HG03103 (cell line): Measurements from ENCODE around the gene R3HDM4.
"Not testable (repeated sequence)": the region's sequence is repeated elsewhere in the genome, so short reads cannot be mapped to it uniquely, and the experiment has no call there.

Source experiments
- ATAC-seq: cut with Tn5 transposase; IDR thresholded peaks from one replicate; pipeline ENCODE4 v1.9.1; 2021; ENCODE audit warnings: low read depth; ENCODE audit not compliant: unreplicated experiment

The R3HDM4 gene

DNA sequence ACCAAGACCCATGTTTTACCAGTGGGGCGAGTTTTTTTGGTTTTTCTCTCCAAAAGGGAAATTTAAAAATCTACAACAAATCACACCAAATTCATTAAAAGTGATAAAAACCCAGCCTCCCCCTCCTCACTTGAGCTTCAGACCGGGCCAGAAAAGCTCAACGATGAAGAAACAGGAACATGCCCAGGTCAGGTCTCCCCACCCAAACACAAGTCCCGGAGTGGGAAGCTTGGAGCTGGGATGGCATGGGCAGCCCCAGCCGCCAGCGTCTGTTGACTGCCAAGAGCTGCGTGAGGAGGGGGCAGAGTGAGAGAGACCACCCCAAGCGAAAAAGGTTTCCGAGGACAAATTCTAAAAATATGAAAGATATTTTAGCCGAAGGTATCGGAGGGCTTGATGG, 16.0 kb downstream of the R3HDM4 start:
- no peak for ATAC-seq

DNA sequence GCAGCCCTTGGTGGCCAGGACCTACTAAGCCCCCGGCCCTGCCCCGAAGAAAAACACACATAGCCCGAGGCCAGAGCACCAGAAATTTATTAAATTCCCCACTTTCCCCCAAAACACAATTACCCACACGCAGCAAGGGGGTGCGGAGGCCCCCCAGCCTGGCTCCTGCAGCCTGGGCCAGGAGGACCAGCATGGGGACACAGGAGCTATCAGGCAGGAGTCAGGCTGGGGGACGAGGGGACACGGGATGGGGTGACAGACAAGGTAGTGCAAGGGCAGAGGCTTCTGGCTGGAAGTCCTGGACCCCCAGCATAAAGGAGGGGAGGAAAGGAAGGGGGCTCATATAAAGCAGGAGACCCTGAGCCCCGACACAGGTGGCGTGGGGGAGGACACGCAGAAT, 16.6 kb downstream of the R3HDM4 start:
- no peak for ATAC-seq

DNA sequence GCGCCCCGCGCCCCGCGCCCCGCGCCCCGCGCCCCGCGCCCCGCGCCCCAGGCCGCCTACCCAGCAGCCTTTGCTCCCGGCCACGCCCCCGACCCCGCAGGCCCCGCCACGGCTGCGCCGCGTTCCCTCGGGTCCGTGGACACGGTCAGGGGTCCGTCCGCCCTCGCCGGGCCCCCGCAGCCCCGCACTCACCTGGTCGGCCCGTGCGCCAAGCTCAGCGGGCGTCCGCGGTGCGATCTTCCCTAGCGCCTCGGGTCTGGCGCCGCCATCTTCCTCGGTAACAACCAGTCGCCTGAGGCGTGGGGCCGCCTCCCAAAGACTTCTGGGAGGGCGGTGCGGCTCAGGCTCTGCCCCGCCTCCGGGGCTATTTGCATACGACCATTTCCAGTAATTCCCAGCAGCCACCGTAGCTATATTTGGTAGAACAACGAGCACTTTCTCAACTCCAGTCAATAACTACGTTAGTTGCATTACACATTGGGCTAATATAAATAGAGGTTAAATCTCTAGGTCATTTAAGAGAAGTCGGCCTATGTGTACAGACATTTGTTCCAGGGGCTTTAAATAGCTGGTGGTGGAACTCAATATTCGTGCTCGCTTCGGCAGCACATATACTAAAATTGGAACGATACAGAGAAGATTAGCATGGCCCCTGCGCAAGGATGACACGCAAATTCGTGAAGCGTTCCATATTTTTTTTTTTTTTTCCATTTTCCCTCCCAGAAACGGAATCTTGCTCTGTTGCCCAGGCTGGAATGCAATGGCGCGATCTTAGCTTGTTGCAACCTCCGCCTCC, 19.9 kb downstream of the R3HDM4 start, which contains the start of the genes MED16 and RNU6-9:
Gene MED16, minus strand, starts transcription at position 294 of the 796 bp plus-strand sequence. CDS start 2,056 bp downstream, outside the sequence.
Gene RNU6-9, plus strand, starts transcription at position 591 of the 796 bp plus-strand sequence.
- ATAC-seq: peak; percentile 62

DNA sequence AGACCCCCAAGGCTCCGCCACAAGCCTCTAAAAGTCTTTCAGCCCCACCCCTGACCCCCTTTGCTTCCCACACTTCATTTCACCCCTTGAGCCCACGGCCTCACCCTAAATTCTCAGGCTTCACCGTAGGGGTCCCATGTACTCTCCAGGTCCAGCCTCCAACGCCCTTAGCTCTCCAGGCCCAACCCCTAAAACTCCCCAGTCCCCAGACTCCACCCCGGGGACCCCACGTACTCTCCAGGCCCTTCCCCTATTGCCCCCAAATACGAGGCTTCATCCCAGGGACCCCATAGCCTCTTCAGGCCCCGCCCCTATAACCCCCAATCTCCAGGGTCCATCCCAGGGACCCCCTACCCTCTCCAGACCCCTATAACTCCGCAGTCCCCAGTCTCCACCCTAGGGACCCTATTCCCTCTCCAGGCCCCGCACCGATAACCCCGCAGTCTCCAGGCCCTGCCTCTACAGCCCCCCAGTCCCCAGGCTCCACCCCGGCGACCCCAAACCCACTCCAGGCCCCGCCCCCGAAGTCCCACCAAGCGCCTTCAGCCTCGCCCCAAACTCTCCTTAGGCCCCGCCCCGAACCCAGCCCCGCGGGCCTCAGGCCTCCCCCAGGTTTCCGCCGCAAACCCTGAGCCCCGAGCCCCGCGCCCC, 20.7 kb downstream of the R3HDM4 start:
- no peak for ATAC-seq

- ATAC-seq: not testable (repeated sequence)
Observed at GRCh38 chr19:891421-892200, 21.4 kb downstream of the R3HDM4 start.

- ATAC-seq: no peak
Observed at GRCh38 chr19:890831-891230, 22.2 kb downstream of the R3HDM4 start.

DNA sequence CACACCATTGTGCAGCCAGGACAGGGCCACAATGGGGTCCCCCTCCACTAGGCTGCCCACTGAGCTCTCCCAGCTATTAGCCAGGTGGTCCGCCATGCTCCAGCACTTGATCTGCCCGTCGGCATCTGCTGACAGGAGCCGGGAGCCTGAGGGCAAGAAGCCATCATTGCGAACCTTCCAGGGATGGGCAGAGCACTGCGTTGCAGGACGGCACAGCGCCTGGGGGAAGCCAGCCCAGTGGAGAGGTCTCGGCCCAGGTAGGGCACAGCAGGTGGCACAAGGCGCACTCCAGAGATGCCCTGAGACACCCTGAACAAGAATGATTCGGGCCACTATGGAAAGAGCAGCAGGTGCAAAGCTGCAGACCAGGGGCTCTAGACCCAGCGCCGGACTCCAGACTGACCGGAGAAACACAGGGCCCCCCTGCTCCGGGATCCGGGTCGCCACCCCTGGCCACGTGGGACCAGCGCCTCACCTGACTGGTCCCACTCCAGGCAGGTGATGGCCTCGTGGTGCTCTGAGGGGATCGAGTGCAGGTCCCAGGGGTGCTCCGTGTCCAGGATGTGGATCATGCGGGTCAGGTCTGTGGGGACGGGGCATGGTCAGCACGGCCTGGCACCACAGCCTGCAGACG, 23.2 kb downstream of the R3HDM4 start:
- ATAC-seq: no peak

DNA sequence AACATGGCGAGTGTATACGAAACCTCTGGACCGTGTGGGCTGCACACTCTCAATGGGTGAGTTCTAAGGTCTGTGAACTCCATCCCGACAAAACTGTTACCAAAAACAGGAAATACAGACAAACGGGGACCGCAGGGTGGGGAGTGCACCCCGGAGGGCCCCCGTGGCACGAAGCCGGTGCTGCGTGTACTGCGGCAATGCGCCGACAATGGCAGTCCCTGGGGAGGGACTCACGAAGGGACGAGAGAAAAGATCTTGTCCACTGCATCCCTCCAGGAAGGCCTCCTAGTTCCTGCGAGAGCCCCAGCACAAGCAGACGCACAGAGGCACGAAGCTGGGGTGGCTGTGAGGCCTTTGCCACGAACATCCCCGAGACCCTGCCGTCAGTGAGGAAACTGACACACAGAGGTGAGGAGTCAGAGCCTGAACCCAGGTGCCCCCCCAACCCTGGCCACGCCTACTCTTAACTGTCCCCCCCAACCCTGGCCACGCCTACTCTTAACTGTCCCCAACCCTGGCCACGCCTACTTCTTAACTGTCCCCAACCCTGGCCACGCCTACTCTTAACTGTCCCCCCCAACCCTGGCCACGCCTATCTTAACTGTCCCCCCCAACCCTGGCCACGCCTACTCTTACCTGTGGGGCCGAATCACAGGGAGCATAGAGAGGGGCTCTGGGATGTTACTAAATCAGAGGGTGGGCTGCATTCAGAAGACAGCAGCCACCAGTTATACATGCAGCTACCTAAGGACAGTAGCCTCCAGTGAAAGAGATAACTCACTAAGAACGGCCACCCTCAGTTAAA, 24.2 kb downstream of the R3HDM4 start:
- ATAC-seq: no peak

DNA sequence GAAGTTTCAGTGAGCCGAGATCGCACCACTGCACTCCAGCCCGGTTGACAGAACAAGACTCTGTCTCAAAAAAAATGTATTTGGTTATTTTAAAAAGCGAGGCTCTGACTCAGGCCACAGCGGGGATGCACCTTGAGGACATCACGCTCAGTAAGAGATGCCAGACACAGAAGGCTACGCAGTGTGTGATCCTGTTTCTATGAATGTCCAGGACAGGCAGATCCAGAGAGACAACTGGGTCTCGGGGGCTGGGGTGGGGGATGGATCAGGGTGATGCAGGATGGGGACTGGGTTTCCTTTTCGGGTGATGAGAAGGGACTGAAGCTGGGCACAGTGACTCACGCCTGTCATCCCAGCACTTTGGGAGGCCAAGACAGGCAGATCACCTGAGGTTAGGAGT, 25.4 kb downstream of the R3HDM4 start:
- ATAC-seq: no peak

GRCh38 chr19:887072-887471, 25.9 kb downstream of the R3HDM4 start:
- ATAC-seq: no peak

DNA sequence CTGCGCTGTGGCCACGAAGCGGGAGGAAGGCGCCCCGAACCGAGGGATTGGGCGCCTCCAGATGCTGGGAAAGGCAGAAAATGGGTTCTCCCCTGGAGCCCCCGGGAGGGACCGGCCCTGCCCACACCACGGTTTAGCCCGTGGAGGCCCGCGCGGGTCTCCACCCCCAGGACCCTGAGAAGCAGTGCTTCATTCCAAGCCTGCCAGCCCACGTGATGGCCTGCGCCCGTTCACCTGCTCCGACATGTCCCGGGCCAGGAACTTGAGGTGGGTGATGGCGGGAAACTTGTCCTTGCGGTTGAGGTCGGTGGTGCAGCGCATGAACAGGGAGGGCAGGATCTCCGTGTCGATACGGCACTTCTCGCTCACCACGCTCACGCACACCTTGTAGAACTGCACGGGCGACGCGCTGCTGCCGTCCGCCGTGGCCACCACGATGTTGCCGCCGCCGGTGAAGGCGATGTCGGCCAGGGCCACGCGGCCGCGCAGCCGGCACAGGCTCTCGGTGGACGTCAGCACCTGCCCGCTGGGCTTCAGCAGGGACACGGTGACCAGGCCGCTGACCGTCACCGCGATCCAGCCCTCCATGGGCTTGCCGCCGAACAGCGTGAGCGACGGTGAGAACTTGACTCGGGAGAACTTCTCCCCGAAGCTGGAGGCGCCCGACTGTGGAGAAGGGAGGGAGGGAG, 27.3 kb downstream of the R3HDM4 start:
- ATAC-seq: no peak

DNA sequence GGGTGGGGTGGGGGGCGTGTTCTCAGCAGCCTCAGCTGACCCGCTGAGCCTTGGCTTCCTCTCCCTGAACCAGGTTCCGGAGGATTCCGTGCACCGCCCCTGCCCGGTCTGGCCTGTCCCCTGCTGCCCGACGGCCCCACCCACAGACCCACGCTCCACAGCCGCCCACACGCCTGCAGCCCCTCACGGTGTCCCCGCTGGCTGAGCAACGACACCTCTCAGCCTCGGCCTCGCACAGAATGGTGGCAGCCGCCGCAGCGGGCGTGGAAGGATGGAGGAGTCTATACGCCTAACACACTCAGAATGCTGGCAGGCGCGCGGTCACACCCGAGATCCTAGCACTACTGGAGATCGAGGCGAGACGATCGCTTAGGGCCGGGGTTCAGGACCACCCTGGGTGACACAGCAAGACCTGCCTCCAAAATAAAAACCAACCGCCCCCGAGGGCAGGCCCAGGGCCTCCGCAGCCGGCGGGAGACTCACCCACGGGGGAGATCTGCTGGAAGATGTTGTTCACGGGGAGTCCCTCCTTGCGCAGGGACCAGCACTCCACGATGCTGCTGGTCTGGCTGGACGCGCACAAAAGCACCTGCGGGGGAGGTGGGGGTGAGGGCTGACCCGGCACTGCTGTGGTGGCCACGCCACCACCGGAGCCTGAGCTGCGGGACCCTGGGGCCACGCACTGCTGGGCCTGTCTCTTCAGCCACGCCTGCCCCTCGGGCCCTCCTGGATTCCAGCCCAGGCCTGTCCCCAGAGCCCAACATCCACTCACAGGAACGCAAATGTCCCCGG, 28.4 kb downstream of the R3HDM4 start:
- no peak for ATAC-seq

DNA sequence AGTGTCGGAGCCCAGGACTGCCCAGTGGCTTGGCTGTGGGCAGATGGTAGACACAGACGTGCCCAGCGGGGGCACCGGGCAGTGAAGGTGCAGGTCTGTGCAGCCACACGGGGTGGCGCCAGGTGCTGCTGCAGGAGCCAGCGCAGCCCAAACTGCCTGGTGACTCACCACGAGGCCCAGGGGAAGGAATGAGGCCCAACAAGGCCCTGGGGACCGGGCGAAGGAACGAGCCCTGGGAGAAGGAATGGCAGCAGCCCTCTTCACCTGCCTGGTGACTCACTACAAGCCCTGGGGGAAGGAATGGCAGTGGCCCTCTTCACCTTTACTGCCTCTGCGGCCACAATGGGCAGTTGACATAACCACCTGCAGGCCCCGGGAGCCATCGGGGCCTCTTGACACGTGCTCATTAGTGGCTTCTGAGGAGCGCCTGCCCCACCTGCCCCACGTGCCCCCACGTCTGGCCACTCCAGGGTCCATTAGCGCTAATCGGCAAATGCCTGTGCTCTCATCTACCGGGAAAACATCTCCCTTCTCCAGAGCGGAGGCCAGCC, 29.3 kb downstream of the R3HDM4 start:
- ATAC-seq: no peak

GRCh38 chr19:882871-883497, 30.0 kb downstream of the R3HDM4 start:
- ATAC-seq: no peak

DNA sequence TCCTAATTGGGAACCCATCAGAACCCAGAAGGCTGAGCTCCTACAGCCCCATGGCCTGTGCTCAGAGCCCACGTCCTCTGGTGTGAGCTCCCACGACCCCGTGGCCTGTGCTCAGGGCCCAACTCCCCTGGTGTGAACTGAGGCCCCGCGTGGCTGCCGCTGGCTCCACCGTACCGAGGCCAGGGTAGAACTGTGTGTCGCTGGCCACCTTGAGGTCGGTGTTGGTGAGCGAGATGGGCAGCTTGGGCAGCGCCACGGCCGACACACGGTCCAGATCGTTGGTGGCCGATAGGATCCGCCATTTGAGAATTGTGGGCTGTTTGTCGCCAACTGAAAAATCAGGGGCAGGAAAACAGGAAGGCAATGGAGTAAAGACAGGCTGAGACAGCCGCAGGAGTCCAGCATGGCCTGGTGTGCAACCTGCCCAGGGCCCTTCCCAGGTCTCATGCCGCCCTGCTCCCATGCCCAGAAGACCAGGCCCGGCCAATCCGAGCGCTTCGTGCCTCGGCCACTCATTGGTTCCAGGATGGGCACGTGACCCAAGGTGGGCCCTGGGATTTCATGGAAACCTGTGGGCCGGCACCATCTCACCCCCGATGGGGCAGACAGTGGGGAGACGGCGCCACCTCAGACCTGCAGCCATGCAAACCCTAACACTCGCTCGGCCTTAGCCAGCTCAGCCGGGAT, 31.5 kb downstream of the R3HDM4 start:
- no peak for ATAC-seq

DNA sequence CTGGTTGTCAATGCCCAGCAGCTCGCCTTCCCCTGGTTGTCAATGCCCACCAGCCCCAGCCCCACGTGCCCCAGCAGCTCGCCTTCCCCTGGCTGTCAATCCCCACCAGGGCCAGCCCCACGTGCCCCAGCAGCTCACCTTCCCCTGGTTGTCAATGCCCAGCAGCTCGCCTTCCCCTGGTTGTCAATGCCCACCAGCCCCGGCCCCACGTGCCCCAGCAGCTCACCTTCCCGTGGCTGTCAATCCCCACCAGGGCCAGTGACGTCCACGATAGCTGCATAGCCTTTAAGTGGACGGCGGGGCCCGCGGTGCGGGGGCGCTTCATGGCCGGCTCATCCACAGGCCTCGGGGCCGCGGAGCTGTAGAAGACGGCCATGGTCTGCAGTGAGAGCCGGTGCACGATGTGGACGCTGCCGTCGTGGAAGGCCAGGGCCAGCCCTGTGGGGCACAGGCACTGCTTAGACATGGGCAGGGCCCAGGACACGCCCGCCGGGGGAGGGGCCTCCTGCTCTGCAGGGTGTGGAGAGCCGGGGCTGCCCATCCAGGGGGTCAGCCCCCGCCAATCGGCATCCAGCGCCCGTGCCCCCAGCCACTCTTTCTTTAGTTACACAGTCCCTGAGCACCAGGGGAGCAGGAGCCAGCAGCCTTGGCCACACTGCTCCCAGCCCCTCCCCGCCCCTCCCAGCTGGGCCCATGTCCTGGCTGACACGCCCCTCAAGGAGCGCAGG, 33.1 kb downstream of the R3HDM4 start:
- no peak for ATAC-seq
